Adipocyte (in vitro differentiated cells): ENCODE results near the gene CDK7.
A peak's percentile ranks its signal among the peaks of the same experiment; 100 is the strongest.

Source experiments
- DNase-seq: peaks from one replicate; pipeline ENCODE4 v3.0.0-alpha.2; 2015; ENCODE audit warnings: low read depth
- H3K27me3 ChIP-seq: replicated peaks from 2 replicates; pipeline ENCODE4 v1.7.0; 2013; ENCODE audit warnings: mild to moderate bottlenecking, low read length, moderate library complexity; ENCODE audit not compliant: control insufficient read depth, insufficient read depth
- H3K36me3 ChIP-seq: 2 replicates; pipeline ENCODE4 v1.7.0; 2013; ENCODE audit warnings: low read length, mild to moderate bottlenecking, moderate library complexity; ENCODE audit not compliant: control insufficient read depth, insufficient read depth, severe bottlenecking
- H3K4me1 ChIP-seq: 2 replicates; pipeline ENCODE4 v1.7.0; 2013; ENCODE audit warnings: mild to moderate bottlenecking, low read length, moderate library complexity; ENCODE audit not compliant: control insufficient read depth, insufficient read depth
- H3K4me3 ChIP-seq: 2 replicates; pipeline ENCODE4 v1.7.0; 2013; ENCODE audit warnings: mild to moderate bottlenecking, low read length, moderate library complexity
- H3K9ac ChIP-seq: 2 replicates; pipeline ENCODE4 v1.7.0; 2013; ENCODE audit warnings: mild to moderate bottlenecking, low read length, moderate library complexity
- H3K9me3 ChIP-seq: 2 replicates; pipeline ENCODE4 v1.7.0; 2013; ENCODE audit warnings: mild to moderate bottlenecking, low read length, moderate library complexity; ENCODE audit not compliant: control insufficient read depth

CDK7 gene

DNA sequence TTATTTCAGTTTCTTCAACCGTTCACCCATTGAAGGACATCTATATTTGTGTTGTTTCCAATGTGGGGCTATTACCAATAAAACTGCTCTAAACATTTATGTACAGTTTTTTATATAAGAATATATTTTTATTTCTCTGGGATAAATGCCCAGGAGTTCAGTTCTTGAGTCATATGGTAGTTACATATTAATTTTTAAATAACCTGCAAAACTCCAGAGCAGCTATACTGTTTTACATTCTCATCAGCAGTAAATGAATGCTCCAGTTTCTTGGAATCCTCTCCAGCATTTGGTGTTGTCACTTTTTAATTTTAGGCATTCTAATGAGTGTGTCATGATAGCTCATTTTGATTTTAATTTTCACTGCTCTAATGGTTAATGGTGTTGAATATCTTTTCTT lies 36.2 kb downstream of the CDK7 start:
- Histone ChIP-seq H3K9me3 (no peaks in the 10 kb centered on the region), H3K36me3 (peaks cover 62% of the 10 kb centered on the region), H3K9ac (no peak overlapping the region), H3K4me3 (no peak overlapping the region), H3K4me1 (peaks cover 7% of the 10 kb centered on the region), H3K27me3 (no peaks in the 10 kb centered on the region)
- no peak for DNase-seq

DNA sequence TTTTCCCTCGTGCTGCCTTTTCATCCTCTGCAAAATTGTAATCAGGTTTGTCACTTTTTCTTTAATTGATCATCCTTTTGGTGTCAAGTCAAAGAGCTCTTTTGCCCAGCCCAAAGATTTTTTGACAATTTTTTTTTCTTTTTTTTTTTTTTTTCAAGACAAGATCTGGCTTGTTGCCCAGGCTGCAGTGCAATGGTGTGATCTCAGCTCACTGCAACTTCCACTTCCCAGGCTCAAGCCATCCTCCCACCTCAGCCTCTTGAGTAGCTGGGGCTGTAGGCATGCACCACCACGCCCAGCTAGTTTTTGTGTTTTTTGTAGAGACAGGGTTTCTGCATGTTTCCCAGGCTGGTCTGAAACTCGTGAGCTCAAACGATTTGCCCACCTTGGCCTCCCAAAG lies 36.7 kb downstream of the CDK7 start:
- H3K36me3 ChIP-seq: peaks cover 62% of the 10 kb centered on the region

DNA sequence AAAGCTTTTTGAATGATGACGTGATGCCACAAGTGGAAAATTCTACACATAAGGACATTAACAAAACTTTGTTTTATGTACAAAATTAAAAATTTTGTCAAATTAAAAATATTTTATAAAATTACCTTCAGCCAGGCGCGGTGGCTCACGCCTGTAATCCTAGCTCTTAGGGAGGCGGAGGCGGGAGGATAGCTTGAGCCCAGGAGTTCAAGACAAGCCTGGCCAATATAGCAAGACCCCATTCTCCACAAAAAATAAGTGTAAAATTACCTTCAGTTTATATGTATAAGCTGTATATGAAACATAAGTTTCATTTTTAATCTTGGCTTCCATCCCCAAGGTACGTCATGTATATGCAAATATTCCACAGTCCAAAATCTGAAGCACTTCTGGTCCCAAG lies 40.9 kb downstream of the CDK7 start:
- peaks cover 18% of the 10 kb centered on the region for H3K4me1 ChIP-seq
- no peak for DNase-seq

More for the DNA sequence above, 36.7 kb downstream of the CDK7 start:
- Histone ChIP-seq H3K4me3 (no peak overlapping the region), H3K9me3 (no peaks in the 10 kb centered on the region), H3K27me3 (no peaks in the 10 kb centered on the region), H3K4me1 (peaks cover 10% of the 10 kb centered on the region), H3K9ac (no peak overlapping the region)
- DNase-seq: peak; percentile 57

DNA sequence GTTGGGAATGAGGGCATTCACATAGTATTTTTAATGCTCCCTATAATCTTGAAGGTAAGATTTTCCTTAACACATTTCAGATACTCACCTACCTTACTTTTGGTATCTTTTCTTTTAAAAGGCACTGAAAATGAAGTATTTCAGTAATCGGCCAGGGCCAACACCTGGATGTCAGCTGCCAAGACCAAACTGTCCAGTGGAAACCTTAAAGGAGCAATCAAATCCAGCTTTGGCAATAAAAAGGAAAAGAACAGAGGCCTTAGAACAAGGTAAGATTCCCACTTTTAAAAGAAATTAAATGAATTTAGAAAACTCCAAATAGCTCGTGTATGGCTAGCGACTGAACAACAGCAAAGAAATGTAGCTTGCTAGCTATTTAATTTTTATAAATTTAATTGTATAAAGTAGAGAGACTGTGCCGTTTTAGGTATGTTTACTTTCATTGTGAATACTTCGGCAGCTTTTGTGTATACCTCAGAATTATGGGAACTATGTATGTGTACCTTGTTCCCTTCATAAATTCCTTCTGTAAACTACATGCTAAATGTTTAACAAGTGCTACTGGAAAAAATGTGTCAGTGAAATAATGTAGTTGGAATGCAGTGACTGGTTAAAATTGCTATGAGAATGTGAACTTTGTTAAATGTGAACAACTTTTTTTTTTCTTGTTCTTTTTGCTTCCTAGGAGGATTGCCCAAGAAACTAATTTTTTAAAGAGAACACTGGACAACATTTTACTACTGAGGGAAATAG lies 41.9 kb downstream of the CDK7 start:
- peak; percentile 70 for DNase-seq
- Histone ChIP-seq H3K36me3 (peaks cover 58% of the 10 kb centered on the region), H3K27me3 (no peaks in the 10 kb centered on the region)

More for the DNA sequence above, 40.9 kb downstream of the CDK7 start:
- no peaks in the 10 kb centered on the region for H3K9me3 ChIP-seq
- no peak overlapping the region for H3K9ac ChIP-seq
- H3K4me3 ChIP-seq: no peak overlapping the region
- peaks cover 60% of the 10 kb centered on the region for H3K36me3 ChIP-seq
- no peaks in the 10 kb centered on the region for H3K27me3 ChIP-seq

DNA sequence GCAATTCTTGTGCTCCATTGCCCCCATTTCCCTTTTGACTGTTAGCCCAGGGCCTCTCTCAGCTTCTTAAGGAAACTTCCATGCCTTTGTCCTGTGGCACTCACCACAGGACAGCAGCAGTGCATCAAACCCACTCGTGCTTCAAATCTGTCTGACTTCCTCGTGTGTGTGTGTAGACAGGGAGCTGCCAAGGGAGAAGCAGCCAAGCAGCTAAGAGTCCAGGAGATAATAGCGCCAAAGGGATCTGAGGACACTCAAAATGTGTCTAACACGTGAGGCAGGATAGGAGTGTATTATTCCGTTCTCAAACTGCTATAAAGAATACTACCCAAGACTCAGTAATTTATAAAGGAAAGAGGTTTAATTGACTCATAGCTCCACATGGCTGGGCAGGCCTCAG lies 44.8 kb downstream of the CDK7 start:
- Histone ChIP-seq H3K36me3 (peaks cover 36% of the 10 kb centered on the region), H3K4me1 (peaks cover 11% of the 10 kb centered on the region), H3K27me3 (no peaks in the 10 kb centered on the region), H3K9me3 (no peaks in the 10 kb centered on the region), H3K4me3 (no peak overlapping the region), H3K9ac (no peak overlapping the region)
- no peak for DNase-seq

More for the DNA sequence above, 41.9 kb downstream of the CDK7 start:
- Histone ChIP-seq H3K9ac (no peak overlapping the region), H3K4me1 (peaks cover 12% of the 10 kb centered on the region), H3K4me3 (no peak overlapping the region), H3K9me3 (no peaks in the 10 kb centered on the region)

DNA sequence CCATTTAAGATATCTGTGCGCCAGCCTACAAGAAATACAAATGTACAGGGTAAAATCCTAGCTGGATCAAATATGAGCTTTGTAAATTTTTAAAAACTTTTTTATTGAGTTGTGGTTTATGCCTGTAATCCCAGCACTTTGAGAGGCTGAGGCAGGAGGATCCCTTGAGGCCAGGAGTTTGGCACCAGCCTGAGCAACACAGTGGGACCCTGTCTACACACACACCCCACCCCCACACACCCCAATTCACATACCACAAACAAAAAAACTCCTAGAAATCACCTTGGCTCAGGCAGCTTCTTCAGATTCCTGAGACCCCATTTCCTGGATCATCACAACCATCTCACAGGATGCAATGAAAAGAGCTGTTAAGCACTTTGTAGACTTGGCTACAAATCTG lies 46.4 kb downstream of the CDK7 start:
- H3K9me3 ChIP-seq: no peaks in the 10 kb centered on the region
- no peak overlapping the region for H3K9ac ChIP-seq
- no peaks in the 10 kb centered on the region for H3K27me3 ChIP-seq
- H3K4me1 ChIP-seq: peaks cover 16% of the 10 kb centered on the region
- H3K36me3 ChIP-seq: peaks cover 32% of the 10 kb centered on the region
- DNase-seq: no peak
- no peak overlapping the region for H3K4me3 ChIP-seq

DNA sequence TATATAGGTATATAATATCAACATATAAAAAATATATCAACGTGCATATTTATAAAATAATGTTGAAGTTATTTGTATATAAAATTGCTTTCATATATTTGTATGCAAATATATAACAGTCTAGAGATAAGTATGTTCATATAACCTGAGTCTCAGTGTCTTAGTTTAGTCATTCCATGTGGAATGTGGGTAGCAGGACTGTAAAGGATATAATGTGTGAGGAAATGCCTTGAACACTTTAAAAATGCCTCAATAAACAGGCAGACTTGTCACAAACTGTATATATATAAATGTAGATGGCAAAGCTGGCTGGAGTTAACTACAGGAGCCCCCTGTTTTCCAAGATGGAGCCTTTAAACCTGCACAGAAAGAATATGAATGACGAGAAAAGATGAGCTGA lies 49.5 kb downstream of the CDK7 start:
- Histone ChIP-seq H3K9me3 (no peaks in the 10 kb centered on the region), H3K36me3 (peaks cover 22% of the 10 kb centered on the region), H3K4me1 (peaks cover 9% of the 10 kb centered on the region), H3K9ac (no peak overlapping the region), H3K27me3 (no peaks in the 10 kb centered on the region), H3K4me3 (no peak overlapping the region)
- DNase-seq: no peak

DNA sequence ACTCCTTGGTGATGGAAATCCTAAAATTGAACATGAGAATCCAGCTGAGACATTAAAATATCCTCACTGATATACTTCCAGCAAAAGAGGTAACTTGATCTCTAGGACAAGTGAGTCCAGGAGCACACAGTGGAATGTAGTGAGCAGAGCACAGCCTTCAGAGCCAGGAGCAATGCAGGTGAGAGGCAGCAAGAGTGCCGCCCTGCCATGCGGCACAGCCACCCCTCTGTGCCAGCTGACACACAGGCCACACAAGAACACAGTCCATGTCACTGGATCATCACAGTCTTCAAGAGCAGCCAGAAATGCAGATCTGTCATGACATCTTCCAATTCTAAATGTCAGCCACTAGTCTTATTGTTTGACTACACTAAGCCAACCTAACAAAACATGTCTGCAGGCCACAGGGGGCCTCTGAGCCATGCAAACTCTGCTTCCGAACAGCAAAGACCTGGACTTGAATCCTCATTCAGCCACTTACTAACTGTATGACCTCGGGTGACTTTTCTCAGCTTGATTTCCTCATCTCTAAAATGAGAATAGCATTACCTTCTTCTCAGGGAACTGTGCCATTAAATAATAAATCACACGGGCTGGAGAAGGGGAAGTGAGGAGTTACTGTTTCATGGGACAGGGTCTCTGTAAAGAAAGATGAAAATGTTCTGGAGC lies 50.9 kb downstream of the CDK7 start:
- no peak for DNase-seq
- Histone ChIP-seq H3K4me3 (no peak overlapping the region), H3K4me1 (peaks cover 9% of the 10 kb centered on the region), H3K36me3 (peaks cover 9% of the 10 kb centered on the region), H3K9me3 (no peaks in the 10 kb centered on the region), H3K27me3 (no peaks in the 10 kb centered on the region), H3K9ac (no peak overlapping the region)

DNA sequence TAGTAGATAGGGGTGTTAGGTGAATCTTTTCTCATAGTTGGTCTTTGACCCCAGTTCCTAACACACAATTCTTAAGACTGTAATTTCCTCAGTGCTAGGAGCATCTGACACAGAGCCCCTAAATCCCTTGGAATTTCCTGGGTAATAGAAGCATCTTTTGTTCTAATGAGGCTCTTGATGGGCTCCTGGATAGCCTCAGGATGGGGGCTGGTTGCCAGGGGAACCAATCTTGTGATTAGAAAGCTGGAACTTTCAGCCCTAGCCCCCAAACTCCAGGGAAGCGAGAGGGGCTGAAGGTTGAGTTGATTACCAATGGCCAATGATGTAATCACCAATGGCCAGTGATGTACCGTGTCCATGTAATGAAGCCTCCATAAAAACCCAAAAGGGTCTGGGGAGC lies 53.4 kb downstream of the CDK7 start:
- no peaks in the 10 kb centered on the region for H3K27me3 ChIP-seq
- no peak for DNase-seq
- H3K9me3 ChIP-seq: no peaks in the 10 kb centered on the region
- H3K4me1 ChIP-seq: peaks cover 9% of the 10 kb centered on the region
- H3K36me3 ChIP-seq: peaks cover 4% of the 10 kb centered on the region
- no peak overlapping the region for H3K9ac ChIP-seq
- H3K4me3 ChIP-seq: no peak overlapping the region

DNA sequence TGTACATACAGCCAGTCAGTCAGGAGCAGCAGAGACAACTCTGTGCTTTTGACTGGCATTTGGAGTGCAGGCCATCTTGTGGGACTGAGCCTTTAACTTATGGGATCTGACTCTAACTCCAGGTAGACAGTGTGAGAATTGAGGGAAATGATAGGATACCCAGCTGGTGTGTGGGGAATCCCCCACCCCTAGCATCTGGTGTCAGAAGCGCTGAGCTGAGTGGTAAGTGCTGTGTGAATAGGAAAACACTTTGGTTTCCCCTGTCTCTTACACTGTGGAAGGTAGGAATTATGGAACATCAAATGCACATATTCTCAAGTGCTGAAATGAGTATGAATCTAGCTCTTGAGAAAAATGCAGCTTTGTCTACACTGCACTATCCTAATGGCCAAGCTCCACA lies 54.0 kb downstream of the CDK7 start:
- no peak for DNase-seq
- H3K36me3 ChIP-seq: peaks cover 4% of the 10 kb centered on the region
- peaks cover 9% of the 10 kb centered on the region for H3K4me1 ChIP-seq
- no peak overlapping the region for H3K9ac ChIP-seq
- no peaks in the 10 kb centered on the region for H3K9me3 ChIP-seq
- no peak overlapping the region for H3K4me3 ChIP-seq
- no peaks in the 10 kb centered on the region for H3K27me3 ChIP-seq

DNA sequence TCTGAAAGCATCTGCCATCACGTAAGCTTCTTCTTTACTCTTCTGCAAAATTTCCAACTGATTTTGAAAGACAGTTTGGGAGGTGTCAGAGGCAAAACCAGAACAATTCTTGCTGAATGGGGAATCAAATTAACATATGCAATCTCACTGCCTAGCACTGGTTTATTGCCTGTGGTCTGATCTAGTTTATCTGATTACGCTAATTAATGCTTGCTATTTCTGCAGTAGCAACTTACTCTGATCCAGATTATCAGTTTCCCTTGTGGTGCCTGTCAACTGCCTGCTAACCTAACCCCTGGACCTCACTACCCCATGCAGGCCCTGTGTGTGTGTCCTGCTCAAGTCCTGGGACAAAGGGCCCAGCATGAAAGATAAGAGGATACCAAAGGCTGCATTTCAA lies 57.6 kb downstream of the CDK7 start:
- no peak for DNase-seq
- no peak overlapping the region for H3K4me3 ChIP-seq
- H3K9ac ChIP-seq: no peak overlapping the region
- H3K27me3 ChIP-seq: no peaks in the 10 kb centered on the region
- no peaks in the 10 kb centered on the region for H3K36me3 ChIP-seq
- H3K9me3 ChIP-seq: no peaks in the 10 kb centered on the region
- no peaks in the 10 kb centered on the region for H3K4me1 ChIP-seq
